ENCODE results near the gene ARHGAP45.
"Not testable (repeated sequence)": the region's sequence is repeated elsewhere in the genome, so short reads cannot be mapped to it uniquely, and the experiment has no call there.

The ARHGAP45 gene

GRCh38 chr19:1106841-1107660 lies 40.1 kb downstream of the ARHGAP45 start:
- DNase-seq: no peak

GRCh38 chr19:1107661-1108261 lies 40.8 kb downstream of the ARHGAP45 start:
- no peak for DNase-seq

GRCh38 chr19:1108291-1109031 lies 41.5 kb downstream of the ARHGAP45 start:
- DNase-seq: no peak

- no peak for DNase-seq
These were observed 42.1 kb downstream of the ARHGAP45 start for GRCh38 chr19:1109032-1109551.

- DNase-seq: no peak
These were observed 43.0 kb downstream of the ARHGAP45 start for GRCh38 chr19:1109697-1110671.

GRCh38 chr19:1110809-1111640 lies 44.1 kb downstream of the ARHGAP45 start:
- no peak for DNase-seq

GRCh38 chr19:1111641-1112267 lies 44.8 kb downstream of the ARHGAP45 start:
- DNase-seq: no peak

- DNase-seq: no peak
These were observed 45.5 kb downstream of the ARHGAP45 start for GRCh38 chr19:1112268-1113029.

GRCh38 chr19:1113030-1113985 lies 46.3 kb downstream of the ARHGAP45 start:
- peak; percentile 88 to 89 for DNase-seq

- DNase-seq: no peak
These were observed 47.1 kb downstream of the ARHGAP45 start for GRCh38 chr19:1113986-1114483.

GRCh38 chr19:1114728-1115127 lies 47.8 kb downstream of the ARHGAP45 start:
- DNase-seq: not testable (repeated sequence)

GRCh38 chr19:1115646-1116420 lies 48.9 kb downstream of the ARHGAP45 start:
- DNase-seq: no peak

GRCh38 chr19:1116726-1117581 lies 50.0 kb downstream of the ARHGAP45 start:
- no peak for DNase-seq

GRCh38 chr19:1117654-1118053 lies 50.7 kb downstream of the ARHGAP45 start:
- DNase-seq: no peak

GRCh38 chr19:1118999-1119398 lies 52.0 kb downstream of the ARHGAP45 start:
- no peak for DNase-seq

GRCh38 chr19:1119475-1120217 lies 52.7 kb downstream of the ARHGAP45 start:
- no peak for DNase-seq

Data from CD4-positive, alpha-beta T cell treated with Interleukin-4 for 1 hour (primary cell).